ENCODE results near the gene GALNT17.

DNA sequence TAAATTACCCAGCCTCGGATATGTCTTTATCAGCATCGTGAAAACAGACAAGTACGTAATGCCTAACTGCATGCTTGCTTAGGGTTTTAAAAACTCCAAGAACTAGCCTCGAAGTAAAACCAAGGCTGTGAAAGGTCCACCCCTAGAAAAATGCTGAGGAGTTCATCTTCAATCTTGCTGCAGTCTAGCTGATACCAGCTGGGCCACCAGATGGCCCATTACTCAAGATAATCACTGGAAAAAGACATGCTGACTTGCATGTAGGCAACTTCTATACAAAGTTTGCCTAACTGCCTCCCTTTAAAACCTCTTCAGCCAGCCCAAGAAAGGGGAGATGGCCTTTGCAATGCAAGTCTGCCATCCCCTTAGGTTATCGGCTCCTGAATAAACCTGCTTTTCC, 614.1 kb downstream of the GALNT17 start:
- TF ChIP-seq POLR2A (IDR thresholded peaks at IDR 0.05; ENCODE audit: low read depth) (no peak), EP300 (IDR thresholded peaks at IDR 0.05) (no peak)
- TF ChIP-seq, protein P1, sequence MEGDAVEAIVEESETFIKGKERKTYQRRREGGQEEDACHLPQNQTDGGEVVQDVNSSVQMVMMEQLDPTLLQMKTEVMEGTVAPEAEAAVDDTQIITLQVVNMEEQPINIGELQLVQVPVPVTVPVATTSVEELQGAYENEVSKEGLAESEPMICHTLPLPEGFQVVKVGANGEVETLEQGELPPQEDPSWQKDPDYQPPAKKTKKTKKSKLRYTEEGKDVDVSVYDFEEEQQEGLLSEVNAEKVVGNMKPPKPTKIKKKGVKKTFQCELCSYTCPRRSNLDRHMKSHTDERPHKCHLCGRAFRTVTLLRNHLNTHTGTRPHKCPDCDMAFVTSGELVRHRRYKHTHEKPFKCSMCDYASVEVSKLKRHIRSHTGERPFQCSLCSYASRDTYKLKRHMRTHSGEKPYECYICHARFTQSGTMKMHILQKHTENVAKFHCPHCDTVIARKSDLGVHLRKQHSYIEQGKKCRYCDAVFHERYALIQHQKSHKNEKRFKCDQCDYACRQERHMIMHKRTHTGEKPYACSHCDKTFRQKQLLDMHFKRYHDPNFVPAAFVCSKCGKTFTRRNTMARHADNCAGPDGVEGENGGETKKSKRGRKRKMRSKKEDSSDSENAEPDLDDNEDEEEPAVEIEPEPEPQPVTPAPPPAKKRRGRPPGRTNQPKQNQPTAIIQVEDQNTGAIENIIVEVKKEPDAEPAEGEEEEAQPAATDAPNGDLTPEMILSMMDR (IDR thresholded peaks at IDR 0.05) = no peak

Data from esophagus muscularis mucosa (tissue), 4 donors.